T-helper 1 cell (primary cell): ENCODE results near the gene HNRNPM.
"Not testable (repeated sequence)": the region's sequence is repeated elsewhere in the genome, so short reads cannot be mapped to it uniquely, and the experiment has no call there.

Experiments
- DNase-seq, 5 donors: peaks; one replicate each; pipeline ENCODE4 v3.0.0-alpha.2; 2012 to 2020

HNRNPM gene

GRCh38 chr19:8425331-8425730 lies 19.4 kb upstream of the HNRNPM start:
- not testable (repeated sequence) for DNase-seq

- no peak for DNase-seq
Observed at GRCh38 chr19:8426283-8426682, 18.5 kb upstream of the HNRNPM start.

- no peak for DNase-seq
Observed at GRCh38 chr19:8429044-8429443, 15.7 kb upstream of the HNRNPM start.

- DNase-seq = no peak
Observed at GRCh38 chr19:8429826-8430225, 14.9 kb upstream of the HNRNPM start.

GRCh38 chr19:8430650-8431049 lies 14.1 kb upstream of the HNRNPM start:
- DNase-seq = no peak

GRCh38 chr19:8438236-8438635 lies 6.5 kb upstream of the HNRNPM start:
- no peak for DNase-seq

- DNase-seq = no peak
Observed at GRCh38 chr19:8441725-8442544, 2.8 kb upstream of the HNRNPM start.

GRCh38 chr19:8444140-8444676 lies 567 bp upstream of the HNRNPM start:
- not testable (repeated sequence) for DNase-seq

- DNase-seq = peak; percentile 27 to 45 (median 35)
Observed at GRCh38 chr19:8445488-8446001, 770 bp downstream of the HNRNPM start.

GRCh38 chr19:8446061-8446709 lies 1.4 kb downstream of the HNRNPM start:
- DNase-seq = no peak

- no peak for DNase-seq
Observed at GRCh38 chr19:8449830-8450229, 5.1 kb downstream of the HNRNPM start.

GRCh38 chr19:8451377-8451776 lies 6.6 kb downstream of the HNRNPM start:
- DNase-seq = no peak

- DNase-seq = no peak
Observed at GRCh38 chr19:8451885-8452284, 7.1 kb downstream of the HNRNPM start.

GRCh38 chr19:8452446-8453123 lies 7.8 kb downstream of the HNRNPM start:
- DNase-seq = no peak

GRCh38 chr19:8453616-8454015 lies 8.8 kb downstream of the HNRNPM start:
- no peak for DNase-seq

GRCh38 chr19:8454218-8454617 lies 9.4 kb downstream of the HNRNPM start:
- DNase-seq = no peak

GRCh38 chr19:8455018-8455417 lies 10.2 kb downstream of the HNRNPM start:
- no peak for DNase-seq

GRCh38 chr19:8456064-8456463 lies 11.3 kb downstream of the HNRNPM start:
- no peak for DNase-seq

GRCh38 chr19:8457209-8457608 lies 12.4 kb downstream of the HNRNPM start:
- DNase-seq = no peak

GRCh38 chr19:8457827-8458226 lies 13.1 kb downstream of the HNRNPM start:
- no peak for DNase-seq

GRCh38 chr19:8458380-8458779 lies 13.6 kb downstream of the HNRNPM start:
- no peak for DNase-seq

GRCh38 chr19:8459095-8459494 lies 14.3 kb downstream of the HNRNPM start:
- DNase-seq = no peak
